Endothelial cell (in vitro differentiated cells): ENCODE results near the gene COL1A1. TPM values are rescaled to one million over a fixed set of nuclear protein-coding genes. Genes with fewer than 3 reads are reported as not detected.

Experiments used
- DNase-seq: peaks from one replicate; pipeline ENCODE4 v3.0.0; 2021; ENCODE audit warnings: low spot score
- H3K27ac Mint-ChIP-seq: one replicate; pipeline ENCODE4 v1.8.0; 2021; ENCODE audit warnings: mixed read lengths, inconsistent platforms; ENCODE audit not compliant: unreplicated experiment
- H3K27me3 Mint-ChIP-seq: one replicate; pipeline ENCODE4 v1.8.0; 2021; ENCODE audit warnings: mild to moderate bottlenecking, moderate library complexity, mixed read lengths, inconsistent platforms; ENCODE audit not compliant: unreplicated experiment
- H3K36me3 Mint-ChIP-seq: one replicate; pipeline ENCODE4 v1.8.0; 2021; ENCODE audit warnings: mild to moderate bottlenecking, low read depth, mixed read lengths, inconsistent platforms; ENCODE audit not compliant: unreplicated experiment
- H3K4me1 Mint-ChIP-seq: one replicate; pipeline ENCODE4 v1.8.0; 2021; ENCODE audit warnings: mild to moderate bottlenecking, mixed read lengths, inconsistent platforms; ENCODE audit not compliant: unreplicated experiment
- H3K4me3 Mint-ChIP-seq: one replicate; pipeline ENCODE4 v1.8.0; 2021; ENCODE audit warnings: mild to moderate bottlenecking, mixed read lengths, inconsistent platforms; ENCODE audit not compliant: unreplicated experiment
- H3K9me3 Mint-ChIP-seq: one replicate; pipeline ENCODE4 v1.8.0; 2021; ENCODE audit warnings: mixed read lengths, inconsistent platforms; ENCODE audit not compliant: unreplicated experiment
- total RNA-seq: library from RNA; stranded (reverse); fragmentation: NEBNext Ultra II Directional; extraction: Animal tissue kit (Norgen Biotek cat#: 25700); gene quantifications from one replicate; pipeline ENCODE4 v1.2.1, GENCODE V29; 2021; ENCODE audit not compliant: unreplicated experiment
- TF ChIP-seq, protein P1 (sequence below): fragments of 200-600 bp; sonication (generic); IDR thresholded peaks from one replicate; pipeline ENCODE4 v1.5.0; 2021; ENCODE audit warnings: antibody characterized with exemption; ENCODE audit not compliant: unreplicated experiment

Gene COL1A1
- total RNA-seq, 1 donor from 2014 or later, result 6.8 TPM

DNA sequence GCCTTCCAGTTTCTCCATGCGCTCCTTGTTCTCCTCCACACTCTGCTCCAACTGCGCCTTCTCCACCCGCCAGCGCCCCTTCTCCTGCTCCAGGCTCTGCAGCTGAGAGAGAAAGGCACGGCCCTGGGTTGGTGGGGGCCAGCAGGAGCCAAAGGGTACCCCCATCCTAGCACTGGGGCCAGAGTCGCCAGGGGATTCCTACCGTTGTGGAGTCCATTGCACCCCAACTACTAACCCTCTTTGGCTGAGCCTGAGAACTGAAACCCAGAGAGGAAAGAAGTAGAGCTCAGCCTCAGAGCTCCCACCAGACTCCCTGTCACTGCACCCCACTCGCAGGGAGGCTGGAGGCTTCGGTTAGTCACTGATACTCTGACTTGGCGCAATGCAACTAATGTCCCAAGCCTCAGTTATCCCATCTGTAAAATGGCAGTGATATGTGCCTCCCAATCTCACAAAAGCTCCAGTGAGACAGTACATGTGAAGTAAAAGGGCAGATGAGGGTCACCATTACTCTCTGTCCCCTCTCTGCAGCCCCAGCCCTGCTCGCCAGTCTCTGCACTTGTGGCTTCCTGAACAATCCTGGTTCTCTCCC lies 65.2 kb downstream of the COL1A1 start:
- Mint-ChIP-seq H3K36me3 (peaks cover 51% of the 10 kb centered on the region), H3K4me3 (peak overlapping the region; percentile 82), H3K9me3 (no peaks in the 10 kb centered on the region), H3K27me3 (peaks cover 26% of the 10 kb centered on the region), H3K27ac (no peak overlapping the region), H3K4me1 (peaks cover 33% of the 10 kb centered on the region)
- DNase-seq, result no peak
- TF ChIP-seq, protein P1, sequence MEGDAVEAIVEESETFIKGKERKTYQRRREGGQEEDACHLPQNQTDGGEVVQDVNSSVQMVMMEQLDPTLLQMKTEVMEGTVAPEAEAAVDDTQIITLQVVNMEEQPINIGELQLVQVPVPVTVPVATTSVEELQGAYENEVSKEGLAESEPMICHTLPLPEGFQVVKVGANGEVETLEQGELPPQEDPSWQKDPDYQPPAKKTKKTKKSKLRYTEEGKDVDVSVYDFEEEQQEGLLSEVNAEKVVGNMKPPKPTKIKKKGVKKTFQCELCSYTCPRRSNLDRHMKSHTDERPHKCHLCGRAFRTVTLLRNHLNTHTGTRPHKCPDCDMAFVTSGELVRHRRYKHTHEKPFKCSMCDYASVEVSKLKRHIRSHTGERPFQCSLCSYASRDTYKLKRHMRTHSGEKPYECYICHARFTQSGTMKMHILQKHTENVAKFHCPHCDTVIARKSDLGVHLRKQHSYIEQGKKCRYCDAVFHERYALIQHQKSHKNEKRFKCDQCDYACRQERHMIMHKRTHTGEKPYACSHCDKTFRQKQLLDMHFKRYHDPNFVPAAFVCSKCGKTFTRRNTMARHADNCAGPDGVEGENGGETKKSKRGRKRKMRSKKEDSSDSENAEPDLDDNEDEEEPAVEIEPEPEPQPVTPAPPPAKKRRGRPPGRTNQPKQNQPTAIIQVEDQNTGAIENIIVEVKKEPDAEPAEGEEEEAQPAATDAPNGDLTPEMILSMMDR, result no peak

DNA sequence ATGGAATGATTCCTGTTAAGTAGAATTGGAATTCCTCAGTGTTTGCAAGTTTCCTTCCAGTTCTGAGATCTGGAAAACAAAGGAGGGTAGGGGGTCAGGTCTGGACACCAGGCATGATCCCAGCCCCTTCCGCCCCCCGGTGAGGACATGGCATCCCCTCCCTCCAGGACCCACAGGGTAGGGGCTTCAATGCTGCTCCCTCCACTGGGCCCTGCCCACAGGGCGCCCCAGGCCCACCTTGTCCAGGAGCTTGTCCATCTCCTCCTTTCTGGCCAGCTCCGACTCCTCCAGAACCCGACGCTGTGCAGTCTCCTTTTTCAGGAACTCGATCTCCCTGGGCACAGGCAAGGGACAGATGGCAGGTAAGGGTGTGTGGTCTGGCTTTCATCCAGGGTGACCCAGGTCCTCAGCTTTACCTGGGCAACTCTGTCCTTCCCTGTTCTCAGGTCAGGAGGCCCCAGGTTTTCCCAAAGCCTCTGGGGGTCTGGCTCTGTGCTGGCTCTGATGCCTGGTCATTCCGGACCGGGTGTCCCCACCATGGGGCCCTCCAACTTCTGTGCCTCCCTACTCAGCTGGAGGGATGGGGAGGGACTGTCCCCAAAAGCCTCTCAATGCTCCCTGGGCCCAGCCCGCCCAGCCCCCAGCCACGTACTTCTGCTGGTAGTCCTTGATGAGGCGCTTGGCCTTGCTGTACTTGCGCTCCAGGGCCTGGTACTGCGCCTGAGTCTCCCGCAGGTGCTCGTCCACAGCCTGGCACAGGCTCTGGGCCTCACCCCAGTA lies 65.9 kb downstream of the COL1A1 start:
- DNase-seq, result no peak
- Mint-ChIP-seq H3K36me3 (peaks cover 46% of the 10 kb centered on the region), H3K9me3 (no peaks in the 10 kb centered on the region), H3K27ac (no peak overlapping the region), H3K27me3 (peaks cover 26% of the 10 kb centered on the region), H3K4me3 (no peak overlapping the region), H3K4me1 (peaks cover 33% of the 10 kb centered on the region)
- TF ChIP-seq, protein P1, result no peak

DNA sequence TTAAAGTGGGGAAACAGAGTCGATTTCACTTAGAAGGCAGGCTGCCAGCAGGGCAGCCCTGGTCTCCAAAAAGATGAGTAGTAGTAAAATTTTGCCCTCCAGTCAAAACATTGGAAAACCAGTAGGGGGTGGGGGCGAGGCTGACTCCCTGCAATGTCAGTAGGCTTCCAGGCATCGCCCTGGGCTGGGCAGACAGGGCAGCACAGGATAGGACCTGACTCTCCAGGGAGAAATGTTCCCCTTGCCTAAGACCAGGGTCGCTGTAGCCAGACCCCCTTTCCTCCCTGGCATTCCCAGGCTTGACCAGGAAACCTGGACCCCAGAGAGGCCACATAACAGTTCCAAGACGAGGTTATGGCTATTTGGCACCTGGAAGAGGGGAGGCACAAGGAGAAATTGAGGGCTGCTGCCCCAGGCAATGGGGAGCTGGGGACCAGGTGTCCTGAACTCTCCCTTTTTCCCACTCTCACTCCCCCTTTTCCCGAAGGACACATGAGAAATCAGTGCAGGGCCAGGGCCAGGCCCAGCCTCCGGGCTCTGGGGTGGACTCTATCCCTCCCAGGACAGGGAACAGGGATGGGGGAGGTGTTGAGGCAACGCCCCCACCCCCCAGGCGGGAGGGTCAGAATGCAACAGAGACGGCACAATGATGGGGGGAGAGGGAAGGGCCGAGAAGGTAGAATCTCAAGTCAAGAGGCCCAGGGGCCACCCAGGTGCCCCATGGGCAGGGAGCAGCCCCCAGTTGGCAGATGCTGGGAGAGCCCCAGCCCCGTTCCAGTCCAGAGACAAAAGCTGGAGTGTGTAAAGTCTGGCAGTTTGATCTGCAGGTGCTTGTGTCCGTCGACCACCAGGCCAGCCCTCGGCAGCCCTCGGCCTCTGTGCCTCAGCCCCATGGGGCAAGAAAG lies 67.0 kb downstream of the COL1A1 start:
- Mint-ChIP-seq H3K27ac (no peak overlapping the region), H3K36me3 (peaks cover 39% of the 10 kb centered on the region), H3K9me3 (no peaks in the 10 kb centered on the region), H3K4me3 (no peak overlapping the region), H3K27me3 (peaks cover 26% of the 10 kb centered on the region), H3K4me1 (peaks cover 24% of the 10 kb centered on the region)
- TF ChIP-seq, protein P1, result no peak
- DNase-seq, result no peak

DNA sequence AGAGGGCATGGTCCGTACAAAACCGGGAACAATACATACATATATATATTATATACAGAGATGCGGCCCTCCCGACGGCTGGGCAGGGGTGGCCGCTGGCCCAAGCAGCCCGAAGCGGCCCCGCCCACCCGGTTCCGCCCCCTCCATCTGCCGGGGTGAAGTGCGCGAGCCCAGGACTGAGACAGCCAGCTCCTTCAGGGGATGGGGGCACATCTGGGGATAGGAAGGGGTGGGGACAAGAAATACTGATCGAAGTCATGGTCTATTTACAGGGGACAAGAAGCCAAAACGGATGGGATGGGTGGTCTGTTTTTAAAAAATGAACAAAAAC lies 67.7 kb downstream of the COL1A1 start:
- H3K4me1 Mint-ChIP-seq, result peaks cover 24% of the 10 kb centered on the region
- no peak overlapping the region for H3K27ac Mint-ChIP-seq
- H3K9me3 Mint-ChIP-seq, result no peaks in the 10 kb centered on the region
- TF ChIP-seq, protein P1, result no peak
- no peak overlapping the region for H3K4me3 Mint-ChIP-seq
- DNase-seq, result no peak
- peaks cover 25% of the 10 kb centered on the region for H3K27me3 Mint-ChIP-seq
- H3K36me3 Mint-ChIP-seq, result peaks cover 33% of the 10 kb centered on the region

Other genes with a start within 250 kb of the COL1A1 start
- gene DLX4, start 232.4 kb downstream of the COL1A1 start, total RNA-seq, result 0.36 TPM
- 0.13 TPM for gene DLX3, start 206.4 kb downstream of the COL1A1 start, total RNA-seq
- gene ITGA3, start 145.5 kb downstream of the COL1A1 start, total RNA-seq, result 5.0 TPM
- gene PDK2, start 106.3 kb downstream of the COL1A1 start, total RNA-seq, result 37.1 TPM
- 82.0 TPM for gene SAMD14, start 71.5 kb downstream of the COL1A1 start, total RNA-seq
- 101 TPM for gene PPP1R9B, start 51.0 kb downstream of the COL1A1 start, total RNA-seq
- gene SGCA, start 35.6 kb downstream of the COL1A1 start, total RNA-seq, result not detected
- 28.1 TPM for gene TMEM92, start 72.8 kb upstream of the COL1A1 start, total RNA-seq
- gene XYLT2, start 144.5 kb upstream of the COL1A1 start, total RNA-seq, result 23.1 TPM
- gene MRPL27, start 171.6 kb upstream of the COL1A1 start, total RNA-seq, result 38.9 TPM
- gene EME1, start 171.6 kb upstream of the COL1A1 start, total RNA-seq, result 6.1 TPM
- gene LRRC59, start 195.9 kb upstream of the COL1A1 start, total RNA-seq, result 64.2 TPM
- gene ACSF2, start 224.6 kb upstream of the COL1A1 start, total RNA-seq, result 51.0 TPM